MCF 10A (cell line): Measurements from ENCODE around the gene FGF7. TPM values are rescaled to one million over a fixed set of nuclear protein-coding genes. Genes with fewer than 3 reads are reported as not detected.

Experiments
- BruUV-seq: library from RNA; stranded (reverse); fragments of 400-500 nt; replicated peaks from 2 replicates; lab custom pipeline; 2021; lab: Mats Ljungman, UMichigan
- CTCF ChIA-PET: fragments of 300-600 bp; sonication (Branson Sonifier 250); formaldehyde crosslinking; extraction: SDS; loops from one replicate; lab custom pipeline; 2021; ENCODE audit warnings: antibody characterized with exemption, inconsistent platforms; lab: Yijun Ruan, JAX
- POLR2A ChIA-PET: fragments of 300-600, 350-650 bp; sonication (Branson Sonifier 250); formaldehyde crosslinking; extraction: SDS; loops from one replicate; lab custom pipeline; 2020; ENCODE audit warnings: antibody characterized with exemption, inconsistent platforms; lab: Yijun Ruan, JAX
- DNase-seq: peaks from one replicate; pipeline ENCODE4 v3.0.0-alpha.2; 2018; ENCODE audit not compliant: unreplicated experiment
- H3K27ac Mint-ChIP-seq: one replicate; pipeline ENCODE4 v1.8.0; 2022; ENCODE audit warnings: mild to moderate bottlenecking, low read depth, mixed read lengths; ENCODE audit not compliant: unreplicated experiment
- H3K27me3 Mint-ChIP-seq: one replicate; pipeline ENCODE4 v1.8.0; 2022; ENCODE audit warnings: mixed read lengths; ENCODE audit not compliant: insufficient read depth, unreplicated experiment
- H3K36me3 Mint-ChIP-seq: one replicate; pipeline ENCODE4 v1.8.0; 2022; ENCODE audit warnings: mild to moderate bottlenecking, moderate library complexity, mixed read lengths; ENCODE audit not compliant: insufficient read depth, unreplicated experiment
- H3K4me1 Mint-ChIP-seq: one replicate; pipeline ENCODE4 v1.8.0; 2022; ENCODE audit warnings: mixed read lengths; ENCODE audit not compliant: insufficient read depth, unreplicated experiment
- H3K4me3 Mint-ChIP-seq: one replicate; pipeline ENCODE4 v1.8.0; 2022; ENCODE audit warnings: mild to moderate bottlenecking, moderate library complexity, mixed read lengths; ENCODE audit not compliant: unreplicated experiment
- H3K9me3 Mint-ChIP-seq: one replicate; pipeline ENCODE4 v1.8.0; 2022; ENCODE audit warnings: mixed read lengths; ENCODE audit not compliant: unreplicated experiment
- CTCF ChIP-seq: fragments of 200-600 bp; IDR thresholded peaks from one replicate; pipeline ENCODE4 v1.8.0; 2022; ENCODE audit warnings: antibody characterized with exemption, mild to moderate bottlenecking; ENCODE audit not compliant: unreplicated experiment
- intact Hi-C: fragments of 100-400 bp; cut with micrococcal nuclease; formaldehyde crosslinking; loops from 2 replicates; pipeline ENCODE4 v1.14.1; 2022
- total RNA-seq: library from RNA; stranded (reverse); gene quantifications from 2 replicates; pipeline ENCODE4 v1.2.3, GENCODE V29; 2022

Gene FGF7
- total RNA-seq, 1 experiment from 2014 or later, result 0.21 TPM

GRCh38 chr15:49521802-49522201 lies 98.8 kb downstream of the FGF7 start:
- H3K27ac Mint-ChIP-seq, result no peak overlapping the region
- no peaks in the 10 kb centered on the region for H3K27me3 Mint-ChIP-seq
- ChIA-PET POLR2A (interaction anchor here (0.6 to 1.3 kb wide), 2 partner anchors 61 to 98 kb away, joined by 3 read pairs; no protein-coding TSS in a partner anchor), CTCF (interaction anchor here (0.6 to 1.0 kb wide), 4 partner anchors 9 to 577 kb away, joined by 3 to 5 read pairs (median 4); no protein-coding TSS in a partner anchor)
- TF ChIP-seq CTCF, result no peak
- peak; percentile 5 for DNase-seq
- intact Hi-C loops, result no loop called here
- H3K4me3 Mint-ChIP-seq, result no peak overlapping the region
- no peaks in the 10 kb centered on the region for H3K4me1 Mint-ChIP-seq
- H3K36me3 Mint-ChIP-seq, result peaks cover 6% of the 10 kb centered on the region
- H3K9me3 Mint-ChIP-seq, result peaks cover 29% of the 10 kb centered on the region
- no TSS peak for BruUV-seq

GRCh38 chr15:49528289-49528688 lies 105.2 kb downstream of the FGF7 start:
- ChIA-PET CTCF (no interaction called here), POLR2A (interaction anchor here (0.7 kb wide), 2 partner anchors 11 to 491 kb away, joined by 4 to 5 read pairs; no protein-coding TSS in a partner anchor)
- Mint-ChIP-seq H3K27me3 (no peaks in the 10 kb centered on the region), H3K27ac (peak overlapping the region; percentile 57), H3K9me3 (peaks cover 28% of the 10 kb centered on the region), H3K4me1 (peaks cover 9% of the 10 kb centered on the region), H3K4me3 (no peak overlapping the region), H3K36me3 (peaks cover 6% of the 10 kb centered on the region)
- intact Hi-C loops, result no loop called here
- DNase-seq, result no peak
- no peak for TF ChIP-seq CTCF
- no TSS peak for BruUV-seq

- no peak overlapping the region for H3K4me3 Mint-ChIP-seq
- H3K27me3 Mint-ChIP-seq, result no peaks in the 10 kb centered on the region
- peak; percentile 53 for DNase-seq
- CTCF ChIA-PET, result interaction anchor here (0.8 kb wide), 1 partner anchor 9 kb away, joined by 3 read pairs; no protein-coding TSS in a partner anchor
- H3K36me3 Mint-ChIP-seq, result peaks cover 6% of the 10 kb centered on the region
- H3K9me3 Mint-ChIP-seq, result peaks cover 32% of the 10 kb centered on the region
- POLR2A ChIA-PET, result no interaction called here
- peak overlapping the region; percentile 57 for H3K27ac Mint-ChIP-seq
- BruUV-seq, result no TSS peak
- no peak for TF ChIP-seq CTCF
- intact Hi-C loops, result no loop called here
- peaks cover 9% of the 10 kb centered on the region for H3K4me1 Mint-ChIP-seq
These were observed 107.0 kb downstream of the FGF7 start for GRCh38 chr15:49530092-49530491.

Other genes with a start within 250 kb of the FGF7 start
- 5.8 and 6.4 TPM in 2 replicates for gene FAM227B, start 197.6 kb downstream of the FGF7 start, total RNA-seq
- gene DTWD1, start 197.8 kb downstream of the FGF7 start, total RNA-seq, result 29.6 and 31.0 TPM in 2 replicates